Right lobe of liver (tissue), 6 donors: Measurements from ENCODE around the gene TXNDC5. TPM values are rescaled to one million over a fixed set of nuclear protein-coding genes. Genes with fewer than 3 reads are reported as not detected.

Experiments used
- ATAC-seq, 4 donors: fragments of 200-7000 bp; cut with Tn5 transposase; one replicate each; pipeline ENCODE4 v1.9.1; 2020; ENCODE audit warnings: mild to moderate bottlenecking in 4 of 4, moderate library complexity in 4 of 4
- DNase-seq, 3 donors: peaks; one replicate each; pipeline ENCODE4 v3.0.0-alpha.2; 2020
- H3K27ac ChIP-seq, 3 donors: fragments of 200-600 bp; one replicate each; pipeline ENCODE4 v1.8.0; 2022
- H3K27me3 ChIP-seq, 2 donors: fragments of 200-600 bp; one replicate each; pipeline ENCODE4 v1.8.0; 2022
- H3K36me3 ChIP-seq, 4 donors: fragments of 200-600 bp; sonication (generic) in 1 of 4; one replicate each; pipeline versions ENCODE4 v1.5.1 to v1.8.0; 2017 to 2022; ENCODE audit warnings: control low read depth in 1 of 4
- H3K4me1 ChIP-seq, 4 donors: fragments of 200-600 bp; sonication (generic) in 1 of 4; one replicate each; pipeline versions ENCODE4 v1.5.1 to v1.8.0; 2017 to 2022; ENCODE audit warnings: control low read depth in 1 of 4
- H3K4me3 ChIP-seq, 3 donors: fragments of 200-600 bp; one replicate each; pipeline ENCODE4 v1.8.0; 2022
- H3K9me3 ChIP-seq, 4 donors: fragments of 200-600 bp; sonication (generic) in 1 of 4; one replicate each; pipeline versions ENCODE4 v1.5.1 to v1.8.0; 2017 to 2022; ENCODE audit warnings: control low read depth in 1 of 4
- POLR2A ChIP-seq: fragments of 450-650 bp; IDR thresholded peaks from one replicate; pipeline ENCODE4 v1.6.1; 2017; ENCODE audit warnings: antibody characterized with exemption, mild to moderate bottlenecking
- WGBS: methylation state at CpG from one replicate; pipeline ENCODE4 v1.1.6; 2018; ENCODE audit warnings: low coverage, low lambda C conversion rate; ENCODE audit not compliant: insufficient coverage; ENCODE audit errors: missing lambda C conversion rate; 5-methylcytosine and 5-hydroxymethylcytosine counted together
- intact Hi-C, 2 donors: fragments of 100-400 bp; cut with DNase I; formaldehyde crosslinking; loops; one replicate each; pipeline versions ENCODE4 v1.11.2 to v1.14.1; 2022
- total RNA-seq, 6 experiments: library from RNA; depleted of rRNA in 2 of 6; stranded (reverse); fragments of >200 nt in 2 of 6; fragmentation: NEBNext Ultra II Directional in 3 of 6; extraction: Animal tissue kit (Norgen Biotek cat#: 25700) in 3 of 6; gene quantifications; one replicate each; pipeline versions ENCODE4 v1.1.0 to v1.2.4, GENCODE V29; 2016 to 2023
- TF ChIP-seq, protein P1 (sequence below), 4 donors: fragments of 200-600 bp in 3 of 4; fragments of 450-650 bp in 1 of 4; IDR thresholded peaks; one replicate each; pipeline versions ENCODE4 v1.5.1 to v1.8.0; 2016 to 2022; ENCODE audit warnings: antibody characterized with exemption in 4 of 4, mild to moderate bottlenecking in 2 of 4
- donor health status: DM: no; HTN: yes; CAD: no.
- donor health status: DM: no; HTN: no; CAD: no.
- donor health status: DM: no; HTN: no; CAD: no.
- donor health status: DM: no; HTN: yes; CAD: no.
- donor health status: DM: no; HTN: yes; CAD: no.

TXNDC5 gene
- total RNA-seq, 6 experiments from 2014 or later, result 87.9 to 187 (median 133) TPM

DNA sequence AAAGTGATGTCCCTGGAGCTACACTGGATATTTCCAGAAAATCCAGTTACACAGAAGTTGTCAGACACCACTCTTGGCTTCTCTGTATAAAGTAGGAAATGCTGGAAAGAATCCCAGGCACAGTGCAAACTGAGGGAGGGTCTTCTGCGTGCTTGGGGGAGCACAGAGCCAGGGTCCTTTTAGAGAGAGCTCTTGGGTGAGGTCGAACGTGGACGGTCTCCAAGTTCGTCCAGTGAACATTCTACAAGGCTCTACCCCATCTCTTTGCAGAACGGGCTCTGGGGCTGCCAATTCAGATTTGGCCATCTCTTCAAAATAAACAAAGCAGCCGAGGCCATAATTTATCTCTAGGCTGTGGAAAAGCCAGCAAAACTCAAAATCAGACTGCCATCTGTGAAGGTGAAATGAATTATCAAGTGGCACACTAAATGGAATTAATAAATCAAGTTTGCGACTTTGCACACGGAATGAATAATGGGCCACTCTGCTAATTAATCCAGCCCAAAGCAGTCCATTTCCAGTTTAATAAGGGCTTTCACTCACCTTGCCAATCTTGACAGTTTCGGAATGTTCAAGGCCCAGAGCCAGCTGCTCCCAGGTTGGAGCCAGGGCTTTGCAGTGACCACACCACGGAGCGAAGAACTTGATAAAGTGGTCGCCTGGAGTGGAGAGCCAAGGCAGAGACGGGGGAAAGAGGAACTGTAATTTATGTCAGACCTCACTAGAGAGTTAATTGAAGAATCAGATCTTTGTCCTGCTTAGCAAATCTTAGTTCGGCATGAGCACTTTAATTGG lies 19.3 kb downstream of the TXNDC5 start:
- Histone ChIP-seq H3K9me3 (no peaks in the 10 kb centered on the region), H3K36me3 (peaks cover 10 to 95% (median 66%) of the 10 kb centered on the region in 4 donors), H3K27ac (no peak overlapping the region), H3K4me3 (no peak overlapping the region), H3K27me3 (no peaks in the 10 kb centered on the region), H3K4me1 (no peaks in the 10 kb centered on the region)
- DNase-seq (no peak), ATAC-seq (no peak)
- WGBS, result 86% methylated on average over 14 of the region's 15 CpGs
- intact Hi-C loops, result no loop called here
- TF ChIP-seq POLR2A, result no peak
- TF ChIP-seq, protein P1, sequence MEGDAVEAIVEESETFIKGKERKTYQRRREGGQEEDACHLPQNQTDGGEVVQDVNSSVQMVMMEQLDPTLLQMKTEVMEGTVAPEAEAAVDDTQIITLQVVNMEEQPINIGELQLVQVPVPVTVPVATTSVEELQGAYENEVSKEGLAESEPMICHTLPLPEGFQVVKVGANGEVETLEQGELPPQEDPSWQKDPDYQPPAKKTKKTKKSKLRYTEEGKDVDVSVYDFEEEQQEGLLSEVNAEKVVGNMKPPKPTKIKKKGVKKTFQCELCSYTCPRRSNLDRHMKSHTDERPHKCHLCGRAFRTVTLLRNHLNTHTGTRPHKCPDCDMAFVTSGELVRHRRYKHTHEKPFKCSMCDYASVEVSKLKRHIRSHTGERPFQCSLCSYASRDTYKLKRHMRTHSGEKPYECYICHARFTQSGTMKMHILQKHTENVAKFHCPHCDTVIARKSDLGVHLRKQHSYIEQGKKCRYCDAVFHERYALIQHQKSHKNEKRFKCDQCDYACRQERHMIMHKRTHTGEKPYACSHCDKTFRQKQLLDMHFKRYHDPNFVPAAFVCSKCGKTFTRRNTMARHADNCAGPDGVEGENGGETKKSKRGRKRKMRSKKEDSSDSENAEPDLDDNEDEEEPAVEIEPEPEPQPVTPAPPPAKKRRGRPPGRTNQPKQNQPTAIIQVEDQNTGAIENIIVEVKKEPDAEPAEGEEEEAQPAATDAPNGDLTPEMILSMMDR (IDR thresholded peaks at IDR 0.05), result no peak

DNA sequence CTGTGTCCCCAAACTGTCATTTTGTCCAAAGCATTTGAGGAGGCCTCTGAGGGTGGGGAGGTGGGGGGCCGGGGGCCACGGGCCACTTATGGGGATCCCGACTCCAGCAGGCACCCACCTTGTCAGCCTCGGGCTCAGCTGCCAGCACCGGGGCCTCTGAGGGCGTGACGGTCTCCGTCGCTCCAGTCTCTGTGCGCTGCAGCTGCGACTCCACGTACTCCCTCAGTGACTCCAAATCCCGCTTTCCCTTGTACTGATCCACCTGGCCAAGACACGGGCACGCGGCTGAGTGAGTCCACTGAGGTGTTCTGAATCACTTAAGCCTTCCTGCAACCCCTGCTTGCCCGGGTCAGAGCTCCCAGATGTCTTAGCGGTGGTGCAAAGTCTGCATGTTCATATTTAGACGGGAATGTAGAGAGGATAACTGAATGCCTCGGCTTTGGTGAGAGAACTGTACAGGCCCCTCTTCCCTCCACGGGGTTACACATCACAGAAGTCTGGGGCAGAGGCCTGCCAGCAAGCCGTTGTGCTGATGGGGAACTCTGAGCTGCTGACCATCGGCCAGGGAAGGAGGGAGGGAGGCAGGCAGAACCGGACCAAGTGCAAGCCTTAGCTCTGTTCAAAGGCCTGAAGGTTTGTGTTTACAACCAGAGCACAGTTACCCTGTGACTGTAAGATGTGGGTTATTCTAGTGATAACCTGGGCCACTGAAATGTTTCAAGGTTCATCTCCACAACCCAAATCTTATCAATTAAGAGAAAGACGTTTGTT lies 21.8 kb downstream of the TXNDC5 start:
- no peak for ATAC-seq
- no peak overlapping the region for H3K27ac ChIP-seq
- no peaks in the 10 kb centered on the region for H3K4me1 ChIP-seq
- no peaks in the 10 kb centered on the region for H3K9me3 ChIP-seq
- intact Hi-C loops, result no loop called here
- 93% methylated on average over 9 of the region's 25 CpGs for WGBS
- H3K4me3 ChIP-seq, result no peak overlapping the region
- peaks cover 15 to 95% (median 63%) of the 10 kb centered on the region in 4 donors for H3K36me3 ChIP-seq
- no peak for TF ChIP-seq POLR2A
- TF ChIP-seq, protein P1 (IDR thresholded peaks at IDR 0.05), result no peak
- no peak for DNase-seq
- H3K27me3 ChIP-seq, result no peaks in the 10 kb centered on the region

DNA sequence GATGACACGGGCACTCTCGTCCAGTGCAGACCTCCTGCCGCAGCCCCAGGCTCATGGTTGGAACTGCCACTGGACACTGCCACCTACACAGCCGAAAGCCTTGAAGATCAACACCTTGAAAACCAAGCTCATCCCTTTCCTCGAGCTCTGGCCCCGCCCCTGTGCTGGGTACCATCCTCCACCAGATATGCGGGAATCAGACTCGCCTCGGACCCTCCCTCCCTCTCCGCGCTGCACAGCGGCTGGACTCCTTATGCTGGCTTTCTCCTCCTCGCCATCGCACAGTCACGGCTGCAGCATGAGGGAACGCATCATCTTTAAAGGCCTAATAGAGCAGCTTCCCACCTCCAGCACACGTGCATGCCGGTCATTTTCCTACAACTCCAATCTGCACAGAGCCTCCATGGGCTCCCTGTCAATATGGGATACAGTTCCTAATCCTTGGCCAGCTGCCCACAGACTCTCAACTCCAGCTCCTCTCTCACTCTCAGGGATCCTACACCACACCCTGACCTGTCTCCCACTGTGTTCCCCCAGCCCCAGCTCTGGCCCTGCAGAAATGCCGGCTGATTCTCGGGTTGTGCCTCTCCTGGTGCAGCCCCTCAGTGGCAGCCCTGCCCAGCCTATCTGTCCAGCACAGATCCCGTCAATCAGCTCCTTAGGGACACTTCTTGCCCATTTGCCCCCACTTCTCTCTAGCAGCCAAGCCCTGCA lies 23.2 kb downstream of the TXNDC5 start:
- intact Hi-C loops, result no loop called here
- Histone ChIP-seq H3K27me3 (no peaks in the 10 kb centered on the region), H3K27ac (no peak overlapping the region), H3K9me3 (no peaks in the 10 kb centered on the region), H3K4me3 (no peak overlapping the region), H3K4me1 (no peaks in the 10 kb centered on the region), H3K36me3 (peaks cover 9 to 95% (median 62%) of the 10 kb centered on the region in 4 donors)
- no peak for TF ChIP-seq POLR2A
- TF ChIP-seq, protein P1 (IDR thresholded peaks at IDR 0.05), result no peak
- 93% methylated on average over 6 of the region's 21 CpGs for WGBS
- ATAC-seq (peak in 2 of 4 donors; percentile 13 to 15), DNase-seq (no peak)

DNA sequence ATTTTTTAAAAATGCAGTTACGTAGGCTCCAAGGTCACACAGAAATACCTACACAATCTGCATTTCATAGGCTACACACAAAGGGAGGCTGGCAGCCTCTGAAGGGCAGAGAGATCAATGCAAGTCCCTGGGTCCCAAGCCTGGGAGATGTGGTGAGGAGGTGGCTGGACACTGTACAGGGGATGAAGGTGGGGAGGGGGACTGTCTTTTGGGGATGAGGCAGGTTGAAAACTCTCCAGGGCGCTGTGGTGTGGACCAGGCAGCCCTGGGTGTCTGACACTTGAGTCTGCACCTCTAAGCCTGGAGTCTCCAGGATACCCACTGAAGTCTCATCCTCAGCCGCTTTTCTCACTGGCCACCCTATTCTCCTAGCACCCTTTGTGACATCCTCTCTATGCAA lies 24.5 kb downstream of the TXNDC5 start:
- intact Hi-C loops, result no loop called here
- Histone ChIP-seq H3K9me3 (no peaks in the 10 kb centered on the region), H3K4me1 (no peaks in the 10 kb centered on the region), H3K4me3 (no peak overlapping the region), H3K27ac (no peak overlapping the region), H3K27me3 (no peaks in the 10 kb centered on the region), H3K36me3 (peaks cover 9 to 96% (median 59%) of the 10 kb centered on the region in 4 donors)
- ATAC-seq (no peak), DNase-seq (no peak)
- 84% methylated on average over 2 of the region's 3 CpGs for WGBS
- TF ChIP-seq, protein P1 (IDR thresholded peaks at IDR 0.05), result no peak
- no peak for TF ChIP-seq POLR2A
